ENCODE data around the gene LRRC4. TPM values are rescaled to one million over a fixed set of nuclear protein-coding genes. Genes with fewer than 3 reads are reported as not detected.

LRRC4 gene
- total and polyA plus RNA-seq, 10 donors = 0.78 to 43.4 (median 15.8) TPM

GRCh38 chr7:128076196-128076795, 45.1 kb upstream of the LRRC4 start:
- Histone ChIP-seq H3K27ac (no peak overlapping the region), H3K36me3 (peaks cover 0 to 97% (median 31%) of the 10 kb centered on the region in 6 donors), H3K9me3 (no peaks in the 10 kb centered on the region), H3K4me1 (peaks cover 0 to 30% (median 13%) of the 10 kb centered on the region in 6 donors), H3K27me3 (replicated peaks in 1 of 7) (no peaks in the 10 kb centered on the region), H3K4me3 (no peak overlapping the region)
- no peak for TF ChIP-seq POLR2AphosphoS5 (IDR thresholded peaks at IDR 0.05)
- no peak for TF ChIP-seq POLR2A (IDR thresholded peaks at IDR 0.05)
- no peak for TF ChIP-seq CTCF (IDR thresholded peaks at IDR 0.05 in 8 of 11, conservative IDR thresholded peaks at IDR 0.05 in 3 of 11)
- intact Hi-C loops (cut with DNase I; ENCODE audit: low total_unique reads) = no loop called here
- DNase-seq = no peak
- WGBS, 5 donors = 83 to 93% (median 92%) methylated on average over 6 to 8 of the region's 8 CpGs

- no peaks in the 10 kb centered on the region for H3K9me3 ChIP-seq
- no peak overlapping the region for H3K4me3 ChIP-seq
- H3K4me1 ChIP-seq = peaks cover 0 to 30% (median 13%) of the 10 kb centered on the region in 6 donors
- 63 to 87% (median 78%) methylated on average over 10 to 12 of the region's 12 CpGs for WGBS, 5 donors
- TF ChIP-seq POLR2AphosphoS5 (IDR thresholded peaks at IDR 0.05) (peak in 2 of 3 donors; percentile 22 to 40), POLR2A (IDR thresholded peaks at IDR 0.05) (no peak), CTCF (IDR thresholded peaks at IDR 0.05 in 8 of 11, conservative IDR thresholded peaks at IDR 0.05 in 3 of 11) (no peak)
- H3K36me3 ChIP-seq = peaks cover 0 to 90% (median 28%) of the 10 kb centered on the region in 6 donors
- intact Hi-C loops (cut with DNase I; ENCODE audit: low total_unique reads) = no loop called here
- no peak overlapping the region for H3K27ac ChIP-seq
- DNase-seq = peak; percentile 24
- no peaks in the 10 kb centered on the region for H3K27me3 ChIP-seq (replicated peaks in 1 of 7)
These were observed 44.2 kb upstream of the LRRC4 start for GRCh38 chr7:128075242-128076095.

GRCh38 chr7:128074736-128075135, 43.5 kb upstream of the LRRC4 start:
- Histone ChIP-seq H3K27me3 (replicated peaks in 1 of 7) (no peaks in the 10 kb centered on the region), H3K4me1 (peaks cover 0 to 30% (median 13%) of the 10 kb centered on the region in 6 donors), H3K27ac (no peak overlapping the region), H3K4me3 (no peak overlapping the region), H3K9me3 (no peaks in the 10 kb centered on the region), H3K36me3 (peaks cover 0 to 83% (median 28%) of the 10 kb centered on the region in 6 donors)
- intact Hi-C loops (cut with DNase I; ENCODE audit: low total_unique reads) = no loop called here
- DNase-seq = peak; percentile 58
- WGBS, 5 donors = 82 to 86% (median 82%) methylated on average over 4 to 6 of the region's 6 CpGs
- TF ChIP-seq POLR2AphosphoS5 (IDR thresholded peaks at IDR 0.05) (no peak), POLR2A (IDR thresholded peaks at IDR 0.05) (no peak), CTCF (IDR thresholded peaks at IDR 0.05 in 8 of 11, conservative IDR thresholded peaks at IDR 0.05 in 3 of 11) (no peak)

- TF ChIP-seq POLR2AphosphoS5 (IDR thresholded peaks at IDR 0.05) = peak in 1 of 3 donors; percentile 12
- no peak for TF ChIP-seq CTCF (IDR thresholded peaks at IDR 0.05 in 8 of 11, conservative IDR thresholded peaks at IDR 0.05 in 3 of 11)
- DNase-seq = peak; percentile 63
- Histone ChIP-seq H3K27ac (no peak overlapping the region), H3K27me3 (replicated peaks in 1 of 7) (no peaks in the 10 kb centered on the region), H3K9me3 (no peaks in the 10 kb centered on the region), H3K36me3 (peaks cover 0 to 79% (median 28%) of the 10 kb centered on the region in 6 donors), H3K4me3 (no peak overlapping the region), H3K4me1 (peaks cover 0 to 30% (median 13%) of the 10 kb centered on the region in 6 donors)
- intact Hi-C loops (cut with DNase I; ENCODE audit: low total_unique reads) = no loop called here
- 87 to 96% (median 93%) methylated on average over 18 to 19 of the region's 19 CpGs for WGBS, 5 donors
These were observed 43.1 kb upstream of the LRRC4 start for GRCh38 chr7:128074336-128074735.

Measured in spleen (tissue), 11 donors.